GM19239 (cell line): Measurements from ENCODE around the gene TAF1.
"Not testable (repeated sequence)": the region's sequence is repeated elsewhere in the genome, so short reads cannot be mapped to it uniquely, and the experiment has no call there.

Experiments used
- DNase-seq: peaks from one replicate; pipeline ENCODE4 v3.0.0; 2011; ENCODE audit warnings: low spot score; ENCODE audit not compliant: insufficient read length
- FAIRE-seq: peaks from 2 replicates; lab custom pipeline; 2011; peaks lifted over from hg19 to GRCh38; lab: Jason Lieb, UNC

TAF1 gene

DNA sequence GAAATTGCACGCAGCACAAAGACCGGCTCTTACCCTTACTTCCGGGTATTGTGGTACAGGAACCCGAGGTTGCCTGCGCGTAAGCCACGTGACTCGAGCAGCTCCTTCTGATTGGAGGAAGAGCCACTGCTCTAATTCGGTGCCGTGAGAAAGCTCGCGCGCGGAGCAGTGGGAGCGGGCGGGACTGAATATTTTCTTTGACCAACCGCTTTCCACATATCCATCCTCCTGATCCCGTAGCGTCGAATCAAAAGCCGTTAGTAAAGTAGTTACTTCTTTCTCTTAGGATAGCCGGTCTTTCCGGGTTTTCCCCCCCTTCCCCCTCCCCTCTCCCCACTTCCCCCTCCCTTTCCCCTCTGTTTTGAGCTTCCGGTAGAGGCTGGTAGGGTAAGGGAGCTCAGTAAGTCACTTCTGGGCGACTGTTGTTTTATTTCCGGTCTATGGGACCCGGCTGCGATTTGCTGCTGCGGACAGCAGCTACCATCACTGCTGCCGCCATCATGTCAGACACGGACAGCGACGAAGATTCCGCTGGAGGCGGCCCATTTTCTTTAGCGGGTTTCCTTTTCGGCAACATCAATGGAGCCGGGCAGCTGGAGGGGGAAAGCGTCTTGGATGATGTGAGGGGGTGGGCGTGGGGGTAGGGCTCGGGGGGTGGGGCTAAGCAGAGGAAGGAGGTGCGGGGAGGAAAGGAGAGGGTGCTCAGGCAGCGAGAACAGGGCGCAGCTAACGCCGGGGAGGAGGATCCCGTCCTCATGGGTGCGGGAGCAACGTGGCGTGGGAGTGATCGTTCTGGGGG, at the start of gene TAF1:
TSS of gene TAF1 (plus strand) at position 483 of the 799 bp plus-strand sequence. CDS start at position 501, 18 bp downstream.
- peak; percentile 98 for FAIRE-seq

DNA sequence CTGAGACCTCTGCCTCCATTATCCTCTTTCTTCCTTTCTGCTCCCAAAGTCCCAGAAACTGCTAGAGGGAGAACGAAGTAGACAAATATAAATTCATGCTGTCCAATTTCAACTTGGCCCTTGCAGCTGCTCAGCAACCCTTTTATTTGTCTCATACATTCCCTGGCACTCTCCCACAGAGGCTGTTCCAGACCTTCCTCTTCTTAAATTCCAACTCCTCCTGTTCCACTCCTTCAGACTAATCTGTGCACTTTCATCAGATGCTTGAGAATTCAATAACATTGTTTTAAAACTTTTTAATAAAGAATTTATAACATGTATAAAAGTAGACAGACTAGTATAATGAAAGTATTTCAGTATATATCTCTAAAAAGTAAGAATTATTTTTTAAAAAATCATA, 49.2 kb upstream of the TAF1 start:
- not testable (repeated sequence) for DNase-seq, FAIRE-seq

More for the DNA sequence above, at the start of gene TAF1:
- DNase-seq, result peak; percentile 72

DNA sequence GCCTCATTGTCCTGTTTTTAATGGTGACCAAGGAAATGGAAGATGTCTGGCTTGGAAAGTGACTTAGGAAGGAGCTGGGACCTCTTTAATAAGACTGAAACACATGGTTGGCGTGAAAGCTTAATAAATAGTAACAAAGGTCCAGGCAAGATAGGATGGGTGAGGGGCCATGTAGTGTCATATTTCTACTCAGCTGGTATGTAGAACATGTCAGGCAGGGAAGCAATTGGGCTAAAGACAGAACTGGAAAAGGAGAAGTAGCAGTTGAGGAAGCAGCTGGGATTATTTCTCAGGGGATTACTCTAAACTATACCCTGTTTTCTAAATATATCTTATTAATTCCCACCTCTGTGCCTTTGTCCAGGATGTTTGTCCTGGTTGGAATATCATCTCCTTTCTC, 46.0 kb upstream of the TAF1 start:
- no peak for DNase-seq
- FAIRE-seq, result no peak

DNA sequence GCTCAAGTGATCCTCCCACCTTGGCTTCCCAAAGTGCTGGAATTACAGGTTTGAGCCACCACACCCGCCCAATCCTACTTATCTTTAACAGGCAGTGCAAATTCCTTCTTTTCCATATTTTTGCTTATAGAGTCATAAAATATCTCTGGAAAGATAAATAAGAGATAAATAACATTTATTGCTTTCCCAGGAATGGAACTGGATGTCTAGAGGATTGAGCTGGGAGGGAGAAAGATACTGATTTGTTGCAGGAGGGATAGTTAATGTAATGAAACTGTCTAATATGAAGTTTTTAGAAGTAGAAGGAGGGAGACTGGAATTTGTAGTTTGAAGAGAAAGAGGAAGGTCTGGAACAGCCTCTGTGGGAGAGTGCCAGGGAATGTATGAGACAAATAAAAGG, 44.4 kb upstream of the TAF1 start:
- no peak for FAIRE-seq
- DNase-seq, result no peak

DNA sequence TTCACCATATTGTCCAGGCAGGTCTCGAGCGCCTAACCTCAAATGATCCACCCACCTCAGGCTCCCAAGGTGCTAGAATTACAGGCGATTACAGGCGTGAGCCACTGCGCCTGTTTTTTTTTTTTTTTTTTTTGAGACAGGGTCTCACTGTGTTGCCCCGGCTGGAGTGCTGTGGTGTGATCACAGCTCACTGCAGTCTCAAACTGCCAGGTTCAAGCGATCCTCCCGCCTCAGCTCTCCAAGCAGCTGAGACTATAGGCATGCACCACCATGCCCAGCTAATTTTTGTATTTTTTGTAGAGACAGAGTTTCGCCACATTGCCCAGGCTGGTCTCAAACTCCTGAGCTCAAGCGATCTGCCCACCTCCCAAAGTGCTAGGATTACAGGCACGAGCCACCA, 41.7 kb upstream of the TAF1 start:
- DNase-seq, FAIRE-seq: not testable (repeated sequence)

GRCh38 chrX:71326394-71326793, 39.8 kb upstream of the TAF1 start:
- FAIRE-seq (peak; percentile 33), DNase-seq (no peak)

DNA sequence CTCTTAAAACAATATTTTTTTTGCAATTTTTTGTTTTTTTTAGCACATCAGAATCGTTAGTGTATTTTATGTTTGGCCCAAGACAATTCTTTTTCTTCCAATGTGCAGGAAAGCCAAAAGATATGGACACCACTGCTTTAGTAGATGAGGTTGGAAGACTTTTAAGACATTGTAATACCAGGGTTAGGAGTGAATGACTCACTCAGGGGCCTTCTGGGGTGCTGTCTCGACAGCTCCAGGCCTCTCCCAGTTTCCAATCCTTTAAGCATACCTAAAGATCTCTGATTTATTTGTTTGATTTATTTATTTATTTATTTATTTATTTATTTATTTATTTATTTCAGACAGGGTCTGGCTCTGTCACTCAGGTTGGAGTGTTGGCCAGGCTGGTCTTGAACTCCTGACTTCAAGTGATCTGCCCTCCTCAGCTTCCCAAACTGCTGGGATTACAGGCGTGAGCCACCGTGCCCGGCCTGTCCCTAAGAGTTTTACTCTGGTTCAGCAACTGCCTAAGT, 16.9 kb upstream of the TAF1 start:
- not testable (repeated sequence) for FAIRE-seq

DNA sequence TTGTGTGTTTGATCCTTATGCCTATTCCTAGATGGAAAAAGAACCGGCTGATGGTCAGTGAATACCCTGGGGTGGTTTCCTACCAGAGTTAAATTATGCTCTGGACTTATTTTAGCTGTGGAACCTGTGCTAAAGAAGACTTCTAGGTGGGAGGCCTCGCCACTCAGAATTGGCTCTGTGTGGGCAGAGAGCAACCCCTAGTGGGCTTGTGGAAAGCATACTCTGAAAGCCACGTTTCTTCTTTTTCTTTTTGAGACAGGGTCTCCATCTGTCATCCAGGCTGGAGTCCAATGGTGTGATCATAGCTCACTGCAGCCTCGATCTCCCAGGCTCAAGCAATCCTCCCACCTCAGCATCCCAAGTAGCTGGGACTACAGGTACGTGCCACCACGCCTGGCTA, 16.3 kb upstream of the TAF1 start:
- not testable (repeated sequence) for FAIRE-seq, DNase-seq

More for the DNA sequence above, 16.9 kb upstream of the TAF1 start:
- DNase-seq, result not testable (repeated sequence)

DNA sequence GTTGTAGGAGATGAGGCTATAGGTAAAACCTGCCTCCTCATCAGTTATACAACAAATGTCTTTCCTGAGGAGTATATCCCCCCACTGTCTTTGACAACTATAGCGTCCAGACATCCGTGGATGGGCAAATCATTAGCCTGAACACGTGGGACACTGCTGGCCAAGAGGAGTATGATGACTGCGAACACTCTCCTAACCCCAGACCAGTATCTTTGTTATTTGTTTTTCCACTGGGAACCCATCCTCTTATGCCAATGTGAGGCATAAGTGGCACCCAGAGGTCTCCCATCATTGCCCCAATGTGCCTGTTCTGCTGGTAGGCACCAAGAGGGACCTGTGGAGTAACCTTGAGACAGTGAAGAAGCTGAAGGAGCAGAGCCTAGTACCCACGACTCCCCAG, 13.7 kb upstream of the TAF1 start:
- DNase-seq, FAIRE-seq: not testable (repeated sequence)

DNA sequence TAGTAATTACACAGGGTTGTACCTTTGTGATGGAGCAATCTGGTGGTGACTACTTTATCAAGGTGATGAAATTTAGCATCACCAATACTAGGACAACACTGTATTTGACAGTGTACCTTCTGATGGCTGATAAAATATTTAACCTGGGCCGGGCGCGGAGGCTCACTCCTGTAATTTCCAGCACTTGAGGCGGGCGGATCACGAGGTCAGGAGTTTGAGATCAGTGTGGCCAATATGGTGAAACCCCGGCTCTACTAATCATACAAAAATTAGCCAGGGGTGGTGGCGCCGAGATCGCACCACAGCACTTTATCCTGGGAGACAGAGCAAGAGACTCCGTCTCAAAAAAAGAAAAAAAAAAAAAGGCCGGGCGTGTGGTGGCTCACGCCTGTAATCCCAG, 1.9 kb upstream of the TAF1 start:
- DNase-seq (no peak), FAIRE-seq (no peak)

- DNase-seq (no peak), FAIRE-seq (no peak)
Measured at GRCh38 chrX:71365356-71365874, 742 bp upstream of the TAF1 start.

DNA sequence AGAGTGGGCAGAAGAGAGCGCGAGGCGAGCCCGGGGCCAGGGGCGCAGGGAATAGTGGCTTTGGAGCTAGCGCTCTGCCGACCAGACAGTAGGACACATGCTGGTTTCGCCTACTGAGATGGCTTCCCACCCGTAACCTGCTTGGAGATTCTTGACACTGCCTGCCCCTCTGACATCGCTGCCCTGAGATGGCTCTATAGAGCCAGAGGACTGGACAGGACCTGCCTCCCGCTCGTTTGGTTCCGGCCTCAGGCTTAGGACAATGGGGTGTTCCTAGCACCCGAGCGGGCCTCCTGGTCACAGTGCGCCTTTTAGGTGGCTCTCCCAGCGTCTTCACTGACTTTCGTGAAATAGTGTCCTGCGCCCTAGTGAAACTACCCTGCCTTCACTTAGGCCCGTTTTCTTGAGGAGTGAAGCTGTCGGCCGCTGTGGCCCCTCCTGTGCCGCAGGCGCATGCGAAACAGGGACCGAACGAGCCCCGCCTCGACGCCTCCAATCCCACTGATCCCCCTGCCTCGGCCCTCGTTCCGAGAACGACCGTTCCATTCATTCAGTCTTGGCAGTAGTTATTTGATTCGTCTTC, 608 bp downstream of the TAF1 start:
- FAIRE-seq (peak; percentile 80), DNase-seq (no peak)

- FAIRE-seq (peak; percentile 65), DNase-seq (no peak)
Measured at GRCh38 chrX:71367396-71367795, 1.2 kb downstream of the TAF1 start.

- FAIRE-seq (no peak), DNase-seq (no peak)
Measured at GRCh38 chrX:71372388-71372787, 6.2 kb downstream of the TAF1 start.

DNA sequence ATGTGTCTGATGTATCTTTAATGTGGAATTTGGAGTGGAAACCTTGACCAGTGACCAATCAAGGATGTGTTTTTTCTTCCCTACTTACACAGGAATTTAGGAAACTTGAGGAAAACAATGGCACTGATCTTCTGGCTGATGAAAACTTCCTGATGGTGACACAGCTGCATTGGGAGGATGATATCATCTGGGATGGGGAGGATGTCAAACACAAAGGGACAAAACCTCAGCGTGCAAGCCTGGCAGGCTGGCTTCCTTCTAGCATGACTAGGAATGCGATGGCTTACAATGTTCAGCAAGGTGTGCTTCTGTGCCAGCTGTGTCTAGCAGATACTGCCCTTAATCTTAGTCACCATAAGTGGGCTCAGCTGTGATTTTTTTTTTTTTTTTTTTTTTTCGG, 12.6 kb downstream of the TAF1 start:
- FAIRE-seq, result no peak
- no peak for DNase-seq

DNA sequence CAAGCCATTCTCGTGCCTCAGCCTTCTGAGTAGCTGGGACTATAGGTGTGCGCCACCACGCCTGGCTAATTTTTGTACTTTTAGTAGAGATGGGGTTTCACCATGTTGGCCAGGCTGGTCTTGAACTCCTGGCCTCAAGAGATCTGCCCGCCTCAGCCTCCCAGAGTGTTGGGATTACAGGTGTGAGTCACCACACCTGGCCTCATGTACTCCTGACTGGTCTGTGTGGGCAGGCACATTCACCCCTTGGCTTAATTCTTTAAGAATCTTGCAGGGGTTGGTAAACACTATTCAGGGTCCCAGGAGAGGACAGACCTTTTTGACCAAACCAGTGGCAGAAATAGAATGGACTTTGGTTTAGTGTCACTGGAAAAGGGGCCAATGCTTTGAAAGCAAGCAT, 25.6 kb downstream of the TAF1 start:
- DNase-seq, FAIRE-seq: not testable (repeated sequence)

DNA sequence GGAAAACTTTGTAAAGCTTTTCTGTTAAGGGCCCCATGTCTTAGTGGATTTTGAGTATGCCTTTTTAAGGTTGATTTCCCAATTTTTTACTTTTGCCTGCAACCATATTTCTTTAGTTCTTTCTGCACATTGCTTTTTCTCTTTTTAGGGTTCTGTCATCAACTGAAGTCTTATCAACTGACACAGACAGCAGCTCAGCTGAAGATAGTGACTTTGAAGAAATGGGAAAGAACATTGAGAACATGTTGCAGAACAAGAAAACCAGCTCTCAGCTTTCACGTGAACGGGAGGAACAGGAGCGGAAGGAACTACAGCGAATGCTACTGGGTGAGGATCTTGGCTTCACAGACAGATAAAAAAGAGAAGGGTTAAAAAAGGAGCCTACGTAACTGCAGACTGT, 27.8 kb downstream of the TAF1 start:
- DNase-seq (no peak), FAIRE-seq (peak; percentile 45)

- no peak for DNase-seq
- FAIRE-seq, result no peak
Measured at GRCh38 chrX:71396576-71396975, 30.4 kb downstream of the TAF1 start.

GRCh38 chrX:71400710-71401109, 34.6 kb downstream of the TAF1 start:
- FAIRE-seq, result no peak
- DNase-seq, result no peak

- DNase-seq, FAIRE-seq: not testable (repeated sequence)
Measured at GRCh38 chrX:71416260-71416659, 50.1 kb downstream of the TAF1 start.

DNA sequence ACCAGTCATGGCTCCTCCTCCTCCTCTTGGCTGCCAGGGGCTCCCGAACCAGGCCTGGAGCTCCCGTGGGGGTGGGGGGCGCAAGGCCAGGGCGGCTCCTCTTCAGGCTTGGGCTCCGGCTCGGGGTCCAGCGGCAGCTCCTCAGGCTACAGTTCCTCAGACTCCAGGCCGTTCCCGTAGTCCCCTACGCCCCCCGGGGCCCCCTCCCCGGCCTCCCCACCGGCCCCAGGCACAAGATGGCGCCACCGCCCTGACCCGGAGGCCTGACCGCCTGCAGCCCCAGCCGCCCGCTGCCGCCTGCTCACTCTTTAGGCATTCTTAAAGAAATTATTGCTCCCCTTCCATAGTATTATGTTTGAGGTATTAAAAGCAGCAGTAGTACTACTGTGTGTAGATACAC, 54.5 kb downstream of the TAF1 start:
- FAIRE-seq, result no peak

More for the DNA sequence above, 54.5 kb downstream of the TAF1 start:
- no peak for DNase-seq
